ENCODE data around the gene ANKRD63. TPM values are rescaled to one million over a fixed set of nuclear protein-coding genes. Genes with fewer than 3 reads are reported as not detected.

Gene ANKRD63
- total and polyA plus RNA-seq, 2 of the 8 experiments (the other 6 are each of a cell fraction or from before 2014, with no cell fraction given), result 0.18 to 0.26 TPM

DNA sequence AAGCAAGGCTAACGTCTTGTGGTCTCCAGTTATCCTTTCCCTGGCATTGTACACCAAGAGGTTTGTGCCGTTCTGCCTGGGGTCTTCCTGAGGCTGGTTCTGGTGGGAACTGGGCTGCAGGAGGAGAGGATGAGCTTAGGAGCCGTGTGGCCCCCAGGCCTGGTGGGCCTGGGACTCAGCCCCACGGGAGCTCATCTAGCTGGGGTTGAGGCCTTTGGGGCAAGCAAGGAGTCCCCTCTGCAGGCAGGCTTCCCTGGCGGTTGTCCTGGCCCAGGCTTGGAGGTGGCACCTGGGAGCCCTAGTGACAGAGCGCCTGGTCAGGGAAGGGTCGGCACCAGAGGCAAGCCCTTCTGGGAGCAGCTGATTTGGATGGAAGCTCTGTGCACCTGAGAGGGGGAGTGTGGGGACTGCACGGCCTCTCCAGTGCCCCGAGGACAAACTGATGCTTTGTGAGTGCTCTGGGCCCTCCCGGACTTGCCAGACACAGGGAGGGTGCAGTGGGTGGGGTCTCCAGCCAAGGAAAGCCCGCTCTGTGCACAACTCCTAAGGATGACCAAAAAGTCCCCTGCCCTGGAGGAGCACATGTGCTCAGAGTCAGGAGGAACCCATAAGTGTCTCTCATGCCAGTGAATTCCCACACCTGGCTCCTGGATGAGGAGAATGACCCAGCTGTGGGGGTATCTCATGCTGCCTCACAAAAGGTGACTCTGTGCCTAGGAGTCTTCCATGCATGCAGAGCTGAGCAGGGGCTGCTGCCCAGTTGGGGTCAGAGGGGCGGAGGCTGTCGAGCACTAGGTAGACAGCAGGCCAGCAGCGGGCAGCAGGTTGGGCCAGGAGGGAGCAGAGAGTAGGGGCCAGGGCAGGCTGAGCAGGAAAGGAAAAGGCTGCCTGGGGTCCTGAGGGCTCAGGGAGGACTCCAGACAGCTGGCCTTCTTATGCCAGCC, 41.3 kb downstream of the ANKRD63 start:
- no peak for FAIRE-seq
- H3K9ac ChIP-seq (replicated peaks in 1 of 4; ENCODE audit: extremely low read depth in 1 of 4, low read depth in 3 of 4, low read length in 3 of 4), result no peak overlapping the region
- no peaks in the 10 kb centered on the region for H3K79me1 ChIP-seq (ENCODE audit: low read depth, low read length)
- no peak for DNase-seq (ENCODE audit: low read depth in 1 of 2, low spot score in 2 of 2)
- no peak overlapping the region for H2BK20ac ChIP-seq (ENCODE audit: low read length)
- peaks cover 9 to 29% (median 23%) of the 10 kb centered on the region in 4 experiments for H3K4me1 ChIP-seq (replicated peaks in 1 of 4; ENCODE audit: control insufficient read depth in 3 of 4, insufficient read depth in 4 of 4, low read length in 3 of 4)
- H3K27me3 ChIP-seq (replicated peaks in 1 of 4; ENCODE audit: control insufficient read depth in 3 of 4, extremely low read depth in 1 of 4, insufficient read depth in 3 of 4, low read length in 3 of 4), result peaks cover 0 to 6% (median 2%) of the 10 kb centered on the region in 4 experiments; a peak in 2 of 7 replicates
- H3K4me2 ChIP-seq (ENCODE audit: insufficient read depth in 1 of 2, low read depth in 2 of 2, low read length in 2 of 2), result no peak overlapping the region
- H3K23me2 ChIP-seq (ENCODE audit: low read depth, low read length), result peaks cover 4% of the 10 kb centered on the region; the same call in 1 of the 2 replicates
- H3K79me2 ChIP-seq (ENCODE audit: control insufficient read depth in 1 of 2, insufficient read depth in 2 of 2, low read length in 2 of 2), result no peaks in the 10 kb centered on the region
- H3K36me3 ChIP-seq (ENCODE audit: control insufficient read depth in 2 of 4, insufficient read depth in 4 of 4, low read length in 3 of 4), result no peaks in the 10 kb centered on the region
- H3K56ac ChIP-seq (replicated peaks; ENCODE audit: insufficient read length, low read depth, low read length), result no peak overlapping the region
- no peak overlapping the region for H3K4ac ChIP-seq (replicated peaks; ENCODE audit: insufficient read length, low read depth, low read length)
- no peaks in the 10 kb centered on the region for H4K20me1 ChIP-seq (replicated peaks in 1 of 2; ENCODE audit: control insufficient read depth in 1 of 2, insufficient read depth in 2 of 2, low read length in 2 of 2)
- no peak overlapping the region for H4K5ac ChIP-seq (ENCODE audit: insufficient read length, low read depth, low read length)
- ChIA-PET POLR2A (ENCODE audit: partially characterized antibody) (interaction anchor here (0.6 to 6.2 kb wide), 7 partner anchors 8 to 87 kb away, joined by 3 to 47 read pairs (median 3); no protein-coding TSS in a partner anchor), CTCF (ENCODE audit: partially characterized antibody) (interaction anchor here (0.8 to 46.3 kb wide), 12 partner anchors 9 to 196 kb away, joined by 3 to 1340 read pairs (median 5); partner anchors contain the start of gene ANKRD63)
- H3K18ac ChIP-seq (ENCODE audit: extremely low read depth, low read length), result no peak overlapping the region
- WGBS, 2 experiments (ENCODE audit: extremely low coverage in 1 of 2, insufficient coverage in 1 of 2, insufficient read length in 1 of 2, insufficient replicate concordance in 2 of 2, low coverage in 1 of 2, low lambda C conversion rate in 2 of 2, missing lambda C conversion rate in 1 of 2), result 90% methylated on average over 14 of the region's 14 CpGs; no CpG with 5 or more reads in 1 of the 2 experiments
- H2BK15ac ChIP-seq (ENCODE audit: low read length), result no peak overlapping the region
- no peak overlapping the region for H4K91ac ChIP-seq (replicated peaks; ENCODE audit: insufficient read length, low read length)
- H3K23ac ChIP-seq (ENCODE audit: insufficient read length), result no peak overlapping the region
- no peak overlapping the region for H2BK12ac ChIP-seq (ENCODE audit: low read depth, low read length)
- no peak overlapping the region for H2AFZ ChIP-seq (ENCODE audit: low read length)
- no peak overlapping the region for H2AK5ac ChIP-seq (ENCODE audit: low read depth, low read length)
- H3K9me3 ChIP-seq (ENCODE audit: insufficient read depth in 2 of 2, low read depth in 1 of 2, low read length in 1 of 2), result no peaks in the 10 kb centered on the region
- no peak overlapping the region for H2BK120ac ChIP-seq (replicated peaks; ENCODE audit: low read depth, low read length)
- H3K4me3 ChIP-seq (ENCODE audit: extremely low read depth in 1 of 4, insufficient read depth in 2 of 4, low read depth in 3 of 4, low read length in 4 of 4), result no peak overlapping the region
- no peak overlapping the region for H2BK5ac ChIP-seq (ENCODE audit: low read depth, low read length)
- no peak overlapping the region for H4K8ac ChIP-seq (ENCODE audit: extremely low read depth, insufficient read depth, low read length)
- no peak overlapping the region for H3K14ac ChIP-seq (ENCODE audit: insufficient read length)
- no peak overlapping the region for H3K27ac ChIP-seq (ENCODE audit: low read depth, low read length)
- TF ChIP-seq RXRA (IDR thresholded peaks at IDR 0.05; ENCODE audit: insufficient read depth, low read depth, low read length) (no peak), POLR2AphosphoS5 (IDR thresholded peaks at IDR 0.05; ENCODE audit: low read depth, low read length) (no peak), SUZ12 (IDR thresholded peaks at IDR 0.05; ENCODE audit: low read length) (no peak), KDM4A (IDR thresholded peaks at IDR 0.05; ENCODE audit: low read depth, low read length, severe bottlenecking) (no peak), KDM5A (IDR thresholded peaks at IDR 0.05; ENCODE audit: low read length) (no peak), EGR1 (IDR thresholded peaks at IDR 0.05; ENCODE audit: borderline replicate concordance, low read depth, low read length) (no peak), TAF7 (optimal IDR thresholded peaks at IDR 0.05; ENCODE audit: borderline replicate concordance, low read depth, low read length) (no peak), RNF2 (IDR thresholded peaks at IDR 0.05; ENCODE audit: borderline replicate concordance, low read depth, low read length, missing control alignments, poor library complexity, severe bottlenecking) (no peak)
- TF ChIP-seq, protein P1, sequence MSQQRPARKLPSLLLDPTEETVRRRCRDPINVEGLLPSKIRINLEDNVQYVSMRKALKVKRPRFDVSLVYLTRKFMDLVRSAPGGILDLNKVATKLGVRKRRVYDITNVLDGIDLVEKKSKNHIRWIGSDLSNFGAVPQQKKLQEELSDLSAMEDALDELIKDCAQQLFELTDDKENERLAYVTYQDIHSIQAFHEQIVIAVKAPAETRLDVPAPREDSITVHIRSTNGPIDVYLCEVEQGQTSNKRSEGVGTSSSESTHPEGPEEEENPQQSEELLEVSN (IDR thresholded peaks at IDR 0.05), result no peak
- TF ChIP-seq, protein P2, sequence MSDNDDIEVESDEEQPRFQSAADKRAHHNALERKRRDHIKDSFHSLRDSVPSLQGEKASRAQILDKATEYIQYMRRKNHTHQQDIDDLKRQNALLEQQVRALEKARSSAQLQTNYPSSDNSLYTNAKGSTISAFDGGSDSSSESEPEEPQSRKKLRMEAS (IDR thresholded peaks at IDR 0.05), result no peak

Data from H1 (cell line).